CD14-positive monocyte (primary cell): Measurements from ENCODE around the gene DIPK2B. TPM values are rescaled to one million over a fixed set of nuclear protein-coding genes. Genes with fewer than 3 reads are reported as not detected.
A peak's percentile ranks its signal among the peaks of the same experiment; 100 is the strongest.

ENCODE experiments used
- DNase-seq, 3 donors: peaks; one replicate each; pipeline ENCODE4 v3.0.0-alpha.2; 2011 to 2022
- H2AFZ ChIP-seq: 2 replicates; pipeline ENCODE4 v1.6.0; 2012; ENCODE audit warnings: mild to moderate bottlenecking, low read depth, low read length, inconsistent platforms; ENCODE audit not compliant: insufficient read depth, poor library complexity, severe bottlenecking
- H3K27ac ChIP-seq, 2 donors: 1 replicate in 1 of 2; 2 replicates in 1 of 2; pipeline ENCODE4 v1.5.1; 2012 to 2013; ENCODE audit warnings: low read length in 2 of 2, control low read depth in 1 of 2, inconsistent platforms in 1 of 2, low read depth in 1 of 2, mild to moderate bottlenecking in 1 of 2
- H3K27me3 ChIP-seq, 2 donors: one replicate each; pipeline versions ENCODE4 v1.6.0 to v1.6.1; 2011 to 2013; ENCODE audit warnings: low read length in 2 of 2; ENCODE audit not compliant: control insufficient read depth in 2 of 2, insufficient read depth in 2 of 2
- H3K36me3 ChIP-seq, 2 donors: replicated peaks in 1 of 2; 1 replicate in 1 of 2; 2 replicates in 1 of 2; pipeline versions ENCODE4 v1.5.1 to v1.6.1; 2012 to 2013; ENCODE audit warnings: low read length in 2 of 2, control low read depth in 1 of 2, inconsistent platforms in 1 of 2, mild to moderate bottlenecking in 1 of 2; ENCODE audit not compliant: insufficient read depth in 2 of 2, control insufficient read depth in 1 of 2
- H3K4me1 ChIP-seq, 2 donors: 1 replicate in 1 of 2; 2 replicates in 1 of 2; pipeline versions ENCODE4 v1.5.1 to v1.6.1; 2012 to 2013; ENCODE audit warnings: low read length in 2 of 2, control low read depth in 1 of 2, inconsistent platforms in 1 of 2, mild to moderate bottlenecking in 1 of 2, moderate library complexity in 1 of 2; ENCODE audit not compliant: insufficient read depth in 2 of 2, control insufficient read depth in 1 of 2
- H3K4me2 ChIP-seq: replicated peaks from 2 replicates; pipeline ENCODE3; 2012; ENCODE audit warnings: low read length, moderate library complexity, mild to moderate bottlenecking; ENCODE audit not compliant: poor library complexity, severe bottlenecking; ENCODE audit errors: extremely low read depth
- H3K4me3 ChIP-seq, 3 experiments: fragments of 200-600 bp in 1 of 3; sonication (generic) in 1 of 3; replicated peaks in 1 of 3; 1 replicate in 2 of 3; 2 replicates in 1 of 3; pipeline ENCODE4 v1.5.1; 2011 to 2013; ENCODE audit warnings: low read length in 3 of 3, mild to moderate bottlenecking in 3 of 3, control low read depth in 2 of 3, low read depth in 2 of 3, inconsistent platforms in 1 of 3, moderate library complexity in 1 of 3
- H3K79me2 ChIP-seq: 2 replicates; pipeline ENCODE4 v1.6.0; 2012; ENCODE audit warnings: mild to moderate bottlenecking, control low read depth, inconsistent platforms, low read length, moderate library complexity; ENCODE audit not compliant: insufficient read depth
- H3K9ac ChIP-seq: 2 replicates; pipeline ENCODE4 v1.6.0; 2017; ENCODE audit warnings: low read length, mild to moderate bottlenecking; ENCODE audit not compliant: insufficient read depth, poor library complexity, severe bottlenecking
- H3K9me3 ChIP-seq, 2 donors: replicated peaks in 1 of 2; 1 replicate in 1 of 2; 2 replicates in 1 of 2; pipeline versions ENCODE4 v1.5.1 to v1.6.1; 2012 to 2013; ENCODE audit warnings: low read length in 2 of 2, control low read depth in 1 of 2; ENCODE audit not compliant: control insufficient read depth in 1 of 2, insufficient read depth in 1 of 2
- H4K20me1 ChIP-seq: 2 replicates; pipeline ENCODE4 v1.6.0; 2012; ENCODE audit warnings: mild to moderate bottlenecking, low read length, control low read depth, moderate library complexity; ENCODE audit not compliant: insufficient read depth
- H3K27ac Mint-ChIP-seq, 7 donors: one replicate each; pipeline ENCODE4 v1.8.0; 2020; ENCODE audit warnings: mild to moderate bottlenecking in 7 of 7, mixed read lengths in 7 of 7, moderate library complexity in 6 of 7, inconsistent platforms in 2 of 7
- H3K27me3 Mint-ChIP-seq, 3 donors: one replicate each; pipeline ENCODE4 v1.8.0; 2021 to 2022; ENCODE audit warnings: low read depth in 3 of 3, mild to moderate bottlenecking in 3 of 3, mixed read lengths in 3 of 3, moderate library complexity in 3 of 3, inconsistent platforms in 1 of 3
- H3K36me3 Mint-ChIP-seq, 2 donors: one replicate each; pipeline ENCODE4 v1.8.0; 2020; ENCODE audit warnings: mixed read lengths in 2 of 2, inconsistent platforms in 1 of 2, mild to moderate bottlenecking in 1 of 2
- H3K4me1 Mint-ChIP-seq: one replicate; pipeline ENCODE4 v1.8.0; 2020; ENCODE audit warnings: mild to moderate bottlenecking, mixed read lengths
- H3K4me3 Mint-ChIP-seq, 2 donors: one replicate each; pipeline ENCODE4 v1.8.0; 2020; ENCODE audit warnings: mild to moderate bottlenecking in 2 of 2, mixed read lengths in 2 of 2, moderate library complexity in 1 of 2
- H3K9me3 Mint-ChIP-seq, 7 donors: one replicate each; pipeline ENCODE4 v1.8.0; 2020 to 2022; ENCODE audit warnings: mixed read lengths in 7 of 7, mild to moderate bottlenecking in 6 of 7, moderate library complexity in 6 of 7, inconsistent platforms in 2 of 7
- CTCF ChIP-seq: fragments of 200-600 bp; IDR thresholded peaks from one replicate; pipeline ENCODE4 v1.8.0; 2022; ENCODE audit warnings: antibody characterized with exemption, mild to moderate bottlenecking
- WGBS: methylation state at CpG from one replicate; pipeline ENCODE4 v1.1.5; 2013; ENCODE audit warnings: missing lambda C conversion rate; ENCODE audit not compliant: insufficient coverage; 5-methylcytosine and 5-hydroxymethylcytosine counted together
- intact Hi-C, 2 donors: fragments of 100-400 bp; cut with micrococcal nuclease; formaldehyde crosslinking; loops; one replicate each; pipeline versions ENCODE4 v1.15.0 to v1.15.1; 2023
- polyA plus RNA-seq, 3 donors: library from polyadenylated mRNA; depleted of rRNA in 1 of 3; unstranded in 2 of 3; stranded (reverse) in 1 of 3; fragments of 300-500 nt in 2 of 3; fragments of >200 nt in 1 of 3; fragmentation: Illumina TruSeq in 2 of 3; gene quantifications; 1 replicate in 2 of 3; 2 replicates in 1 of 3; pipeline ENCODE4 v1.2.3, GENCODE V29; 2012 to 2021

DIPK2B gene
- polyA plus RNA-seq, 3 donors = not detected

GRCh38 chrX:45154462-45154861 is 46.2 kb downstream of the DIPK2B start:
- H3K4me2 ChIP-seq = no peak overlapping the region
- H3K27me3 Mint-ChIP-seq = peaks cover 0 to 18% (median 3%) of the 10 kb centered on the region in 3 donors
- no peaks in the 10 kb centered on the region for H4K20me1 ChIP-seq
- H3K27ac Mint-ChIP-seq = peak overlapping the region in 1 of 7 donors; percentile 16
- H2AFZ ChIP-seq = no peak overlapping the region
- no peak overlapping the region for H3K27ac ChIP-seq
- no peak for DNase-seq
- no peaks in the 10 kb centered on the region for H3K4me1 ChIP-seq
- peaks cover 7% of the 10 kb centered on the region for H3K4me1 Mint-ChIP-seq
- H3K9ac ChIP-seq = no peak overlapping the region
- peaks cover 0 to 2% (median 0%) of the 10 kb centered on the region in 7 donors for H3K9me3 Mint-ChIP-seq
- H3K36me3 ChIP-seq = no peaks in the 10 kb centered on the region
- H3K4me3 ChIP-seq = no peak overlapping the region
- intact Hi-C loops = no loop called here
- no peaks in the 10 kb centered on the region for H3K79me2 ChIP-seq
- no peak overlapping the region for H3K4me3 Mint-ChIP-seq
- no peaks in the 10 kb centered on the region for H3K27me3 ChIP-seq
- no peaks in the 10 kb centered on the region for H3K9me3 ChIP-seq
- TF ChIP-seq CTCF = no peak
- H3K36me3 Mint-ChIP-seq = no peaks in the 10 kb centered on the region

- no peak for TF ChIP-seq CTCF
- H3K9ac ChIP-seq = no peak overlapping the region
- Mint-ChIP-seq H3K36me3 (no peaks in the 10 kb centered on the region), H3K9me3 (peaks cover 0 to 2% (median 0%) of the 10 kb centered on the region in 7 donors), H3K4me3 (no peak overlapping the region), H3K27me3 (peaks cover 0 to 19% (median 3%) of the 10 kb centered on the region in 3 donors), H3K4me1 (peaks cover 7% of the 10 kb centered on the region), H3K27ac (peak overlapping the region in 2 of 7 donors; percentile 16 to 21)
- no CpG with 5 or more reads among the region's 4 CpGs for WGBS
- H2AFZ ChIP-seq = no peak overlapping the region
- no peak overlapping the region for H3K4me2 ChIP-seq
- no peak overlapping the region for H3K27ac ChIP-seq
- H3K9me3 ChIP-seq = no peaks in the 10 kb centered on the region
- H3K36me3 ChIP-seq = no peaks in the 10 kb centered on the region
- no peak for DNase-seq
- H3K4me3 ChIP-seq = no peak overlapping the region
- no peaks in the 10 kb centered on the region for H4K20me1 ChIP-seq
- intact Hi-C loops = no loop called here
- H3K4me1 ChIP-seq = no peaks in the 10 kb centered on the region
- H3K79me2 ChIP-seq = no peaks in the 10 kb centered on the region
- no peaks in the 10 kb centered on the region for H3K27me3 ChIP-seq
Observed at GRCh38 chrX:45154033-45154360, 46.7 kb downstream of the DIPK2B start.
